KOPT-K1 (cell line): ENCODE results near the gene CTDSP2.
"Not testable (repeated sequence)": the region's sequence is repeated elsewhere in the genome, so short reads cannot be mapped to it uniquely, and the experiment has no call there.

Experiments used
- H3K27ac ChIP-seq: fragments of 200-600 bp; sonication (generic); 2 replicates; pipeline ENCODE4 v1.5.1; 2016; ENCODE audit warnings: antibody characterized with exemption, mild to moderate bottlenecking, low read depth, low read length; ENCODE audit not compliant: poor library complexity, severe bottlenecking
- H3K36me3 ChIP-seq: fragments of 200-600 bp; sonication (generic); 2 replicates; pipeline ENCODE4 v1.5.1; 2017; ENCODE audit warnings: antibody characterized with exemption, mild to moderate bottlenecking, low read length, moderate library complexity; ENCODE audit not compliant: insufficient read depth
- H3K9me3 ChIP-seq: fragments of 200-600 bp; sonication (generic); 2 replicates; pipeline ENCODE4 v1.5.1; 2017; ENCODE audit warnings: antibody characterized with exemption, low read length, mild to moderate bottlenecking; ENCODE audit not compliant: insufficient read depth, poor library complexity, severe bottlenecking

CTDSP2 gene

DNA sequence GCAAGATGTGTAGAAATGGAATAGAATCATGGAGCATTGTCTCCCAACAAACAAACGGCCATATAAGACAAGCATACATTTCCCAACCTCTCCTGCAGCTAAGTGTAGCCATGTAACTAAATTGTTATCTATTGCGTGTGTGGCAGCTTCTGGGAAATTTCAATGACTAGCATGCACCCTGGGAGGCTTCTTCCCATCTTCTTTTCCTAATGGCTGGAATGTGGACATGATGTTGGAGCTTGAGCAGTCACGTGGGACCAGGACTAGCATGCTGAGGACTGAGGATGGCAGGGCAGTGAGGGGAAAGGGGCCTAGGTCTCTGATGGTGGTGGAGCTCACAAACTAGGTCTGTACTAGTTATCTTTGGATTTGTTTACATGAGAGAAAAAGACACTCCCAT is 21.7 kb upstream of the CTDSP2 start:
- Histone ChIP-seq H3K36me3 (no peaks in the 10 kb centered on the region), H3K27ac (no peak overlapping the region), H3K9me3 (no peaks in the 10 kb centered on the region)

DNA sequence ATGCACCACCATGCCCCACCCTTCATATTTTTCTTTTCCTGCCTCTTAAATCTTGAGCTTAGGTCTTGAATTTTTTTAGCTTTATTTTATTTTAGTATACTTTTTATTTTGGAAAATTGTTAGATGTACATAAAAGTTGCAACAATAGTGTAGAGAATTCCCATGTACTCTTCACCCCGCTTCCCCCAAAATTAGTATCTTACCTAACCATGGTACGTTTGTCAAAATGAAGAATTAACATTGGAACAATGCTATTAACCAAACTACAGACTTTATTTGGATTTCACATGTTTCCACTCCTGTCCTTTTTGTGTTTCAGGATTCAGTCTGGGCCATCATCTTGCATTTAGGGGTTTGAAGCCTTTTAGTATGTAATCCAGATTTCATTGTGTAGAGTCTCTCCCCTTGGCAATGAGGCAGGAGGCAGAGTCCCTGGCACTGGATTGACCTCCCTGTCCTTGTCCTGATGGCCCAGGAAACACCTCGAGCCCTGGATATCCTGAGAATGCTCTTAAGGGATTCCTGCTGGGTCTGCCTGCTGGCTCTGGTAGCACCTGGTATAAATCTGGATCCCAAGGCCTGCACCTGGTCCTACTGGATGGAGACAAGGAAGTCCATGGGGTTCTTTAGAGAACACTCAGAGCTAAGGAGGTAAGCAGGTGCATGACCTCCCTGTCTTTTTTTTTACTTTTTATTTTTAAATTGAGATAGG is 19.9 kb upstream of the CTDSP2 start:
- H3K27ac ChIP-seq: no peak overlapping the region
- no peaks in the 10 kb centered on the region for H3K9me3 ChIP-seq
- no peaks in the 10 kb centered on the region for H3K36me3 ChIP-seq

DNA sequence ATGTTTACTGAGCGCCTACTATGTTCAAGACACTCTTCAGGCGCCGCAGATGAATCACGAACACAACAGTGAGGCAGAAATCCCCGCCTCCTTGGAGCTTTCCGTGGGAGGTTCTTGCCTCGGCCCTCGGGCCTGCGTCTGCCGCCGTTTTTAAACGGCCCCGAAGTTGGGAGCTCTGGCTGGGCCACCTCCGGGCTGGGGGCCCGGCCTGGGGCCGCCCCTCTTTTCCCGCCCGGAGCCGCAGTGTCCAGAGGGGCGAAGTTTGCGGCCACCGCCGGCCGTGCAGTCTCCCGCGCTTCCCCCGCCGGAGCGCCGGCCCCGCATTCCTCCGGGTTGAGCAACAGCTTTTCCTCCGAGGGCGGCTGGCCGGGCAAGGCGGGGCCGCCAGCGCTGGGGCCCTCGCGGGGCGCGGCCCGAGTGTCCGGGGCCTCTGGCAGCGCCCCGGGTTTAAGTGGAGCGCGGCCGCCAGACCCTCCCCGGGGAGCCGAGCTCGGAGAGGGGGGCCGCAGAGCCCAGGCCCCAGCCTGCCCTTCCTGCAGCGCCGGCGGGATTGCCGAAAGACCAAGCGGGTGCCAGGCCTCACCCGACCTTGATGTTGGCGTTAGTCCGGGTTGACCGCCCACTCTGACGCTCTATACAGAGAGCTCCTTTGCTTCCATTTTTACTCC is 18.7 kb upstream of the CTDSP2 start:
- H3K27ac ChIP-seq: no peak overlapping the region
- no peaks in the 10 kb centered on the region for H3K36me3 ChIP-seq
- H3K9me3 ChIP-seq: no peaks in the 10 kb centered on the region

DNA sequence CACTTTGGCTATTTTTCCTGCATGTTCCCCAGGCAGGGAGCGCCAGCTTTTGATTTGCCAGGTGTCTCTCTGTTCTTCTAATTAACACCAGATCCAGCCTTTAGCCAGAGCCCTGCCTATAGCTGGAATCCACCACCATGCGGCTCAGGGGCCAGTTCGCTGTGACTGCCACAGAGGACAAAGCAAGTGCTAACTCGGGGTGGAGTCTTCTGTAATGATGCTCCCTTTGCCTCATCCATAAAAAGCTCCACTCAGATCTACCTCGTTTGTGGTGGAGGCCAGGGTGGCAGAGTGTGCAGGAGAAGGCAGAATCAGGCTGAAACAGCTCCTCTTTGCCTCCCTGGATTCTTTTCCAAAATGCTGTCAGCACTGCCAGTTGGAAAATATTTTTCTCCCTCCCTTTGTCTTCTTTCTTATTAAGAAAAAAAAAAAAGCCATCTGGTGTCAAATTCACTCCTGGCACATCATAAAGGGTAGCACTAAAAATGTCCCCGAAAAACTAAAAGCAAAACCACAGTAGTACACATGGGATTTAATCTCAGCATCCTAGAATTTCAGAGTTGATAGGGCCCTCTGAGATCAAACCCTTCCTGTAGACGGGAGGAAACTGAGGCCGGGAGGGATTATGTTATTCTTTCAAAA is 18.0 kb upstream of the CTDSP2 start:
- no peaks in the 10 kb centered on the region for H3K36me3 ChIP-seq
- no peak overlapping the region for H3K27ac ChIP-seq
- no peaks in the 10 kb centered on the region for H3K9me3 ChIP-seq

DNA sequence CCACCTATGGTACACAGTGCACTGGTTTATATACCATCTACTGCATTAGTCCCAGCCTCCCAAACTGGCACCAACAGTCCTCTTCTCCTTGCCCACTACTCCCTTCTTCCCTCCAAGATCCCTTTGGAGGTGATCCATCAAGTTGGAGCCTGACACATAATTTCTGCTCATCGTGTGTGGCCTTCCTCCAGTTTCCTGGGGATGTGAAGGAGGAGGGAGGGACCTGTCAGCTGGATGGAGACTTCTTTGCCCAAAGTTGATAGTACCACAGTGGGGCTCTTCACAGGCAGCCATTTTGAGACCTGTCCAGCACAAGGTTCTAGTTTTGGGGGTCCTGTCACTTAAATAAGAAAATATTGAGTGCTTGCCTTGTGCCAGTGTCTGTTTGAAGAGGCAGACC is 17.1 kb upstream of the CTDSP2 start:
- H3K9me3 ChIP-seq: no peaks in the 10 kb centered on the region
- no peak overlapping the region for H3K27ac ChIP-seq
- no peaks in the 10 kb centered on the region for H3K36me3 ChIP-seq

DNA sequence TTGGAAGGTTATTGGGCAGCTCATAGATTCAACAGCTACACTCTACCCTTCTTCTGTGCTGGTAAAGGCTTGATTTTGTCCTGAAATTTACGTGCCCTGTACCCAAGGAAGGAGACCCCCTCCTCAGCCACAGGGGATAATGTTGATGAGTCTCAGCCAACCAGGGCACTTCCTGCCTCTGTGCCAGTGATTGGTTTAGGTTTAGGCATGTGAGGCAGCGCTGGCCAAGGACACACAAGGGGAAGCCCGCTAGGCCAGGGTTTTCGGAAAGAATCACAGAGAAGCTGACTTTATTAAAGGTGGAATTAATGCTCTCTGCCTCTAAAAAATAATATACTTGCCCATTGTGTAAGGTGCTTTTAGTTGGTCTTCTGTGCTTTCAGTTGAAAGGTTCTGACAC is 15.4 kb upstream of the CTDSP2 start:
- Histone ChIP-seq H3K27ac (no peak overlapping the region), H3K36me3 (no peaks in the 10 kb centered on the region)

DNA sequence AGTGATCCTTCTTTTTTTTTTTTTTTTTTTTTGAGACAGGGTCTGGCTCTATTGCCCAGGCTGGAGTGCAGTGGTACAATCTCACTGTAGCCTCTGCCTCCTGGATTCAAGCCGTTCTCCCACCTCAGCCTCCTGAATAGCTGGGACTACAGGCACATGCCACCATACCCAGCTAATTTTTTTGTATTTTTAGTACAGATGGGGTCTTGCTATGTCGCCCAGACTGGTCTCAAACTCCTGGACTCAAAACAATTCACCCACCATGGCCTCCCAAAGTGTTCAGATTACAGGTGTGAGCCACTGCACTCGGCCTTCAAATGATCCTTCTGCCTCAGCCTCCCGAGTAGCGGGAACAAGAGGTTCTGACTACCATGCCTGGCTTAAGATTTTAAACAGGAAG is 14.4 kb upstream of the CTDSP2 start:
- H3K27ac ChIP-seq, H3K9me3 ChIP-seq, H3K36me3 ChIP-seq: not testable (repeated sequence)

More for the DNA sequence above, 15.4 kb upstream of the CTDSP2 start:
- no peaks in the 10 kb centered on the region for H3K9me3 ChIP-seq

DNA sequence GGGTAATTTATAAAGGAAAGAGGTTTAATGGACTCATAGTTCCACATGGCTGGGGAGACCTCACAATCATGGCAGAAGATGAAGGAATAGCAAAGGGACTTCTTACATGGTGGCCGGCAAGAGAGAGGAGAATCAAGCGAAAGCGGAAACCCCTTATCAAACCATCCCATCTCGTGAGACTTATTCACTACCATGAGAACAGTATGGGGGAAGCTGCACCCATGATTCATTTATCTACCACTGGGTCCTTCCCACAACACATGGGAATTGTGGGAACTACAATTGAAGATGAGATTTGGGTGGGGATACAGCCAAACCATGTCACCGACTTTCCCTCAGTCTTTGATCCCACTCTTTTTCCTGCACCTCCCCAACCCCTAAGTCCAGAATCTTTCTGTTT is 12.6 kb upstream of the CTDSP2 start:
- H3K36me3 ChIP-seq: no peaks in the 10 kb centered on the region
- H3K9me3 ChIP-seq: no peaks in the 10 kb centered on the region
- no peak overlapping the region for H3K27ac ChIP-seq

DNA sequence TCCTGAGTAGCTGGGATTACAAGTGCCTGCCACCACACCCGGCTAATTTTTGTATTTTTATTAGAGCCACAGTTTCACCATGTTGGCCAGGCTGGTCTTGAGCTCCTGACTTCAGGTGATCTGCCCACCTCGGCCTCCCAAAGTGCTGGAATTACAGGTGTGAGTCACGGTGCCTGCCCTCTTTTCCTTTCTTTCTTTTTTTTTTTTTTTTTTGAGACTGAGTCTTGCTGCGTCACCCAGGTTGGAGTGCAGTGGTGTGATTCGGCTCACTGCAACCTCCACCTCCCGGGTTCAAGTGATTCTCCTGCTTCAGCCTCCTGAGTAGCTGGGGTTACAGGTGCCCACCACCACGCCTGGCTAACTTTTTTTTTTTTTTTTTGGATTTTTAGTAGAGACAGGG is 11.6 kb upstream of the CTDSP2 start:
- not testable (repeated sequence) for H3K9me3 ChIP-seq

DNA sequence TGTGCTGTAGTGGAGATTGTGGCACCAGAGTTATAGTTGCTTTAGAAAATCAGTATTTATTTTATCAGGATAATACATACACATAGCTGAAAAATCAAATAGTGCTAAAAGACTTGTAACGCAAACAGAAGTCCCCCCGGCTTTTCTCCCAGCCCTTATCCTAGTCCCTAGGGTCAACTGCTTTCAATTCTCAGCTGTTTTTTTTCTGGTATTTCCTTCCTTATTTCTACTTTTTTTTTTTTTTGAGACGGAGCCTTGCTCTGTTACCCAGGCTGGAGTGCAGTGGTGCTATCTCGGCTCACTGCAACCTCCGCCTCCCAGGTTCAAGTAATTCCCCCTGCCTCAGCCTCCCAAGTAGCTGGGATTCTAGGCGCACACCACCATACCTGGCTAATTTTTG is 8.4 kb upstream of the CTDSP2 start:
- Histone ChIP-seq H3K9me3 (no peaks in the 10 kb centered on the region), H3K27ac (no peak overlapping the region), H3K36me3 (no peaks in the 10 kb centered on the region)

More for the DNA sequence above, 11.6 kb upstream of the CTDSP2 start:
- not testable (repeated sequence) for H3K27ac ChIP-seq, H3K36me3 ChIP-seq

DNA sequence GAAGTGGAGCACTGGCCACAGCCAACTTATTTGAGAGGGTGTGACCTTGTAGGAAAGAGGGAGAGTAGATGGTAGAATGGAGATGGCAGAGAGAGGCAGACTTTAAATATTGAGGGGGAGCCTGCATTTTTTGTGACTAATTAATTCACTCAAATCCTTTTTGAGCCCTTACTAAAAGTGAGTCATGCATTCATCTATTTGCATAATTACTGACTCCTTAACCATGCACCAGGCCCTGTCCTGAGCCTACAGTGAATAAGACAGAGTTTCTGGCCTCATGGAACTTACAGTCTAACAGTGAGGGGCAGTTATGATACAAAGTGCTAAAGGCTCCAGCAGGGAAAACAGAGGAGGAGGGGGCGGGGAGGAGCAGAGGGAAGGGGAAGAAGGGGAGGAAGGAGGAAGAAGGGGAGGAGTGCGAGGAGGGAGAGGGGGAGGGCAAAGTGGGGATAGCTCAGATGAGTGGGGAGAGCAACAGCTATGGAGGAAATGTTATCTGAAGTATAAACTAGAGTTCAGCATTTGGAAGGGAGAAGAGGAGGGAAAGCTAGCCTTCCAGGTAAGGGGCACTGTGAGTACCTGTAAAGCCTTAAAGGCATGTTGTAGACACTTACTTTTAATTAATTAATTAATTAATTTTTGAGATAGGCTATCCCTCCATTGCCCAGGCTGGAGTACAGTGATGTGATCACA is 7.5 kb upstream of the CTDSP2 start:
- Histone ChIP-seq H3K9me3 (no peaks in the 10 kb centered on the region), H3K36me3 (no peaks in the 10 kb centered on the region), H3K27ac (no peak overlapping the region)

DNA sequence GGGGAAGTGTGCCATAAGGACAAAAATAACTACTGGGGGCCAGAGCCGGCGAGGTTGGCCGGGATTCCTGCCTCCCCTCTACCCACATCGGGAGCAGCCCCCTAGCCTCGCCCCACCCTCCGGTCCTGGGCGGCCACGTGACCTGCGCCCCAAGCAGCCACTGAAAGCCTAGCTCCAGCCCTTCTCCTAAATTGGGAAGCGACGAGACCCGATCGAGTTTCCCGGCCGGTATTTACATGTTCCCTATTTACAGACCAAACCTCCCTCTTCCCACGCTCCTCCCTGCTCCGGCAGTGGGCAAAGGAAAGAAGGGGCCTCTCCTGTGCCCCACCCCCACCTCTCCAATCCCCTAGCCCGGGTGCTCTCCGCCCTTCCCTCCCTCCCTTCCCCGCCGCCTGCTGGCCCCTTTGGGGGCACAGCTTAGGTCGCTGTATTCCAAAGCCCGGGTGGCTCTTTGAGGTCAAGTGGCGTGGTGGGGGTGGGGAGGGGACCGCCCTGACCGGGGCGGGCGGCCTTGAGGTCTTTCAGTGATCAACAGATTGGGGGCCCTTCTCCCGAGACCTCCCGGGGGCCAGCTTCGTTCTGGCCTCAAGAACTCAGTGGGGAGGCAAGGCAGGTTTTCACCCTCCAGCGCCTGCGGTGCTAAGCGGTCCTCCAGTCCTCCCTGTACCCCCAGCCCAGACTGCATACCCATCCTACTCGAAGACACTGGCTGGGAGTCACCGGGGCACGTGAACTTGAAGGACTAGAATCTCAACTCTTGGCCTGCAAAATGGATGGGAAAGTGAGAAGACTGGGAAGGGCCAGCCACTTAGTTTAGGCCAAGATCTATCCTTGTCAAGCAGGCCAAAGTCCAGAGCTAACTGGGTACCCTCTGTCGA is 6.3 kb upstream of the CTDSP2 start:
- Histone ChIP-seq H3K9me3 (no peaks in the 10 kb centered on the region), H3K36me3 (no peaks in the 10 kb centered on the region)

DNA sequence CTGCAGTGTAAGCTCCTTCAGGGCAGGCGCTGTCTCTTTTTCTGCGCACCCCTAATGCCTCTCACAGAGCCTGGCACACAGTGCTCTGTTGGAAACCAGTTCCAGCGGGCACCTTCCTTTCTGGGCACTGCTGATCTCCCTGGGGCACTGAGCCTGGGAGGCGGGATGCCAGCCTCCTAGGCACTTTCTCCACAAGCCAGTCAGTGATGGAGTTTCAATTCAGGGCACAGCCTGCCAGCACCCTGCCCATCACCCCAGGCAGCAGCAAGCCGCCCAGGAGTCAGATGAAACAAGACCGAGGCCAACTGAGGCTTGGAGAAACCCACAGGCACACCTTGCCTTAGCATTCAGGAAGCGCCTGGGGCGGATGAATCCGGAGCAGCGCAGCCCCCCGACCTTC is 5.7 kb upstream of the CTDSP2 start:
- no peaks in the 10 kb centered on the region for H3K36me3 ChIP-seq
- no peak overlapping the region for H3K27ac ChIP-seq
- H3K9me3 ChIP-seq: no peaks in the 10 kb centered on the region

More for the DNA sequence above, 6.3 kb upstream of the CTDSP2 start:
- no peak overlapping the region for H3K27ac ChIP-seq

DNA sequence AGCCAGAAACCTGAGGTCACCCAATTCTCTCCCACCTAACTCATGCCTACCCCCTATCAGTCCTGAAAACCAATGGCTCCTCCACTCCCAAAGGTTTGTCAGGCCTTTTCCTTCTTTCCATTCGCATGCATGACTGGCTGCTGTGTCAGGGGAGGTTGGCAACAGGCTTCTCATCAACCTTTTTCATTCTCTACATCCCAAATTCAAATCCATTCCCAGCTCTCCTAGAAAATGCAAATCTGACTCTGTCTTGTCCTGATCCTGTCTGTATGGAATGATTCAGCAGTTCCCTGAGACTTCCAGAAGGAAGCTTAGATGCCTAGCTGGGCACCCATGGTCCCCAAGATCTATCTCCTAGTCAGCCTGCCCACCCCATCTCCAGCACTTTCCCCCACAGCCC is 5.0 kb upstream of the CTDSP2 start:
- no peak overlapping the region for H3K27ac ChIP-seq
- no peaks in the 10 kb centered on the region for H3K36me3 ChIP-seq

More for the DNA sequence above, 5.0 kb upstream of the CTDSP2 start:
- no peaks in the 10 kb centered on the region for H3K9me3 ChIP-seq
